HUES64 (cell line): Measurements from ENCODE around the gene DLG2.

Experiments
- H3K27ac ChIP-seq: 2 replicates; pipeline ENCODE4 v1.7.0; 2013; ENCODE audit warnings: low read depth, low read length, inconsistent platforms
- H3K27me3 ChIP-seq: 2 replicates; pipeline ENCODE4 v1.6.1; 2013; ENCODE audit warnings: mild to moderate bottlenecking, low read length; ENCODE audit not compliant: insufficient read depth
- H3K36me3 ChIP-seq: 2 replicates; pipeline ENCODE4 v1.6.1; 2013; ENCODE audit warnings: mild to moderate bottlenecking, low read length; ENCODE audit not compliant: insufficient read depth
- H3K4me1 ChIP-seq: 2 replicates; pipeline ENCODE4 v1.6.1; 2013; ENCODE audit warnings: mild to moderate bottlenecking, low read length, moderate library complexity; ENCODE audit not compliant: insufficient read depth
- H3K4me3 ChIP-seq: 2 replicates; pipeline ENCODE4 v1.5.1; 2013; ENCODE audit warnings: mild to moderate bottlenecking, low read length, moderate library complexity
- H3K9ac ChIP-seq: 2 replicates; pipeline ENCODE4 v1.6.1; 2013; ENCODE audit warnings: mild to moderate bottlenecking, low read depth, low read length
- H3K9me3 ChIP-seq: 2 replicates; pipeline ENCODE4 v1.6.1; 2013; ENCODE audit warnings: low read depth, low read length; ENCODE audit not compliant: insufficient read depth
- WGBS: fragments of 150-250, 120-280 bp; methylation state at CpG from one replicate; pipeline ENCODE4 v1.1.7; 2013; ENCODE audit warnings: missing lambda C conversion rate; 5-methylcytosine and 5-hydroxymethylcytosine counted together

The DLG2 gene

DNA sequence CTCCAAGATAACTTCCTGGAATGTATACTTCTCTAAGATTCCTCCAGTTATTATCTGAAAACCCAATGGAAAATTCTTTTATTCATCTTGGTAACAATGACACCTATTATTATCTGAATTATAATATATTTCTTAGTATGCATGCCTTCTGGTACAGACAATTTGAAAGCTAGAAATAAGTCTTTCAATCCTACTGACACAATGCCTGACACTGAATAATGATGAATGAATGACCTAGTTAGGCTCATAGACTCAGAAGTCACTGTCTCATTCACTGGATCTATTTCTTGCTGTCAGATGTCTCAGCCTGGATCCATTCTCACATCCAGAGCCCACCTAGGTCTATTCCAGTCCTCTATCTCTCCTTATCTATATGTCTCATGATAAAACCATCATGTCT lies 1214.3 kb downstream of the DLG2 start:
- Histone ChIP-seq H3K9me3 (no peaks in the 10 kb centered on the region), H3K27ac (no peak overlapping the region), H3K4me3 (no peak overlapping the region), H3K9ac (no peak overlapping the region), H3K4me1 (peaks cover 18% of the 10 kb centered on the region), H3K27me3 (no peaks in the 10 kb centered on the region), H3K36me3 (no peaks in the 10 kb centered on the region)

DNA sequence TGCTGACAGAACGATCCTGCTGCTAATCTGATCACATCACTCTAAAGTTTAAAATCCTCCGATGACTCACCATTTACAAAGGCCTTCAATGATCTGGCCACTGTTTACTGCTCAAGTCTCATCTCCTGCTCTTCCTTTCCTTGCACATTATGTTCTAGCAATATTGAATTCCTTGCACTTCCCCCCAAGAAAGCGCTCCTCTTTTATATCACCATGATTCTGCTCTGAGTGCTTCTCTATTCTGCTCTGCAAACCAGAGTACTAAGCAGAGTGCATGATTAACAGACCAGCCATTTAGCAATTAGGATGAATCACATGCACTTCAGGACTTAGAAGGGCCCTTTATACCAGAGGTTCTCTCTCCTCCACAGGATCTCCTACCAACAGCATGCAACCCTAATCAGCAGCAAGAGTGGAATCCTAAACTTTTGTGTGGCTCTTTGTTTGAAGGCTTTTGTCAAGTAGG lies 1218.2 kb downstream of the DLG2 start:
- H3K4me3 ChIP-seq = no peak overlapping the region
- H3K27me3 ChIP-seq = no peaks in the 10 kb centered on the region
- no peaks in the 10 kb centered on the region for H3K9me3 ChIP-seq
- no peak overlapping the region for H3K9ac ChIP-seq
- no peak overlapping the region for H3K27ac ChIP-seq
- 89% methylated on average over 3 of the region's 3 CpGs for WGBS
- H3K4me1 ChIP-seq = peaks cover 18% of the 10 kb centered on the region
- H3K36me3 ChIP-seq = no peaks in the 10 kb centered on the region

DNA sequence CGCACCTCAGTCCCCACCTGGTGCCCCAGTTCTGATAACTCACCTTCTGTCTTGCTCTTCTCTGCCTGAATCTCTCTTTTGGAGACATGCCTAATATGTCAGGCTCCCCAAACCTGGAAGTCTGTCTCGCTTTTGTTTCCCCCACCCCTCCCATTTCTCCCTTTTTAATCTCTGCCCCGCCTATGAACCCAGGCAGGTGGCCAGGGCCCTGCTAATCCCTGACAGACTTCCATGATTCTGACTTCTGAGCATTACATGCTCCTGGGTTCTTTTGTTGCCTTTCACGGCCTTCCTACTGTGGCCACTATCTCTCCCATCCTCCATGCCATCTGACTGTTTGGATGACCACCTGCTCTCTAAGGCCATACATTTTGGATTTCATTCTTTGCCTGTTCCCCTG lies 1220.1 kb downstream of the DLG2 start:
- H3K36me3 ChIP-seq = no peaks in the 10 kb centered on the region
- H3K4me3 ChIP-seq = no peak overlapping the region
- no peak overlapping the region for H3K9ac ChIP-seq
- no peak overlapping the region for H3K27ac ChIP-seq
- no peaks in the 10 kb centered on the region for H3K9me3 ChIP-seq
- H3K27me3 ChIP-seq = no peaks in the 10 kb centered on the region
- 87% methylated on average over 4 of the region's 4 CpGs for WGBS
- H3K4me1 ChIP-seq = peaks cover 18% of the 10 kb centered on the region

DNA sequence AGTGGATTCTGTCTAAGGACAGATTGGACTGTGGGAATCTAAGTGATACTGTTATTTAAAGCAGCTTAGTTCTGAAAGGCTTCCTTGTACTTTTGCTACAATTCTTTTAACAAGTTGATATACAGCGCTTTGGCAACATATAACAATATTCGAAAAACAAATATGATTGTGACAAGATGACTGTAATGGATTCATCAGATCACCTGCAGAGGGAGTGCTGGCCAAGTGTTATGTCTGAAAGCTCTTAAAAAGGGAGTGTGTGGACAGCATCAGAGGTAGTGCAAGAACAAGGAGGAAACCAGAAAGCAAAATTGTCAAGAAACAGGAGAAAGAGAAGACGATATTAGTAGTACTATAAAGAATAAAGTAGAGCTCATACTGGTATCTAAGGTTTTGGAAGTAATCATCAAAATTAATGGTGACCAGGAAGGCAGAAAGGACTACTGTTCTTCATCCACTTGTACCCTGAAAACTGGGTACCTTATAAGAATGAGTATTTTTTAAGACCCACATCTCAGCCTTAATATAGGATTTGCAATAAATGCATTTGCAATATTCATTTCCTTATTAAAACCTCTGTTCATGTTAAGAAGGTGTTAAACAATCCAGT lies 1229.0 kb downstream of the DLG2 start:
- Histone ChIP-seq H3K27ac (no peak overlapping the region), H3K27me3 (no peaks in the 10 kb centered on the region), H3K36me3 (no peaks in the 10 kb centered on the region), H3K9me3 (no peaks in the 10 kb centered on the region), H3K4me1 (peaks cover 12% of the 10 kb centered on the region; the same call in 1 of the 2 replicates), H3K9ac (no peak overlapping the region), H3K4me3 (no peak overlapping the region)
- 88% methylated on average over 3 of the region's 3 CpGs for WGBS

DNA sequence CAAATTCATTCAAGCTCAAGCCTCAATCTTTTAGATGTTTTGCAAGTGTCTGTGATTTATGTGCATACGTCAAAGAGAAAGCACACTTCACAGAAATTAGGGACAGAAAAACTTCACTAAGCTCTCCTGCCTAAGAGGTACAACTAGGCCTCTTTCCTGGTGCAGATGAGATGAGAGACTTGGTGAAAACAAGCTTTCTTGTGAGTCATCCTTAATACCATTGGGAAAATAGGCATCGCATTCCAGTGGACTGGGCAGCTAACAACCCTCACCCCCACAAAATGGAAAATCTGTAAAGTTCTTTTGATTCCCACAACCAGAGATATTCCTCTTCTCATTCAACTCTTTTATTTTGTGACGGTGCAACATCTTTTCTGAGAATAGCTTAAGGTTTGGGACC lies 1230.6 kb downstream of the DLG2 start:
- Histone ChIP-seq H3K9ac (no peak overlapping the region), H3K4me3 (no peak overlapping the region), H3K27ac (no peak overlapping the region), H3K4me1 (peaks cover 12% of the 10 kb centered on the region; the same call in 1 of the 2 replicates), H3K27me3 (no peaks in the 10 kb centered on the region), H3K36me3 (no peaks in the 10 kb centered on the region), H3K9me3 (no peaks in the 10 kb centered on the region)
- WGBS = 96% methylated on average over 3 of the region's 3 CpGs

DNA sequence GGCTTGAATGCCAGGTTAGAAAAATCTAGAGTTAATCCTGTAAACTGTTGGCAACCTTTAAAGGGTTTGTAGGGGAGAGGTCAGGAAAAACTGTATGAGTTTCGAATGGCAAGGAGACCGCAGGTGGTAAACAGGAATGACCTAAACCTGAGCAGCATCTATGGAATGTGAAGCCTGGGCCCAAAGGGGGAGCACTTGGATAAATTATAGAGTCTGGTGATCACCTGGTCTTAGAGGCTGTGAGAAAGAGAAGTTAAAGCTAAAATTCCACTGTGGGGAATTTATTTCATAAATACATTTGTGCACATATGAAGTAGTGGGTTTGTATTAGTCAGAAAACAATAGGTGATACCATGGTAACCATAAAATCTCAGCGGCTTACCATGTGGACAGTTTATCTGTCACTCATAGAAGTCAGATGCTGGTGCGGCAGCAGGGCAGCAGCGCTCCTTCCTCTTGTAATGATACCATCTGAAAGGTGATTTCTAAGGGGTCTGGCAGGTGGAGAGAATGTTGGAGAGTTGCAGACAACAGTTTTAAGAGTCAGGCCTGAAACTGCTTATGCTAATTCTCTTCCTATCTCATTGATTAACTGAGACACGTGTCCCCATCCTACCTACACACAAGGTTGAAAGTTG lies 1236.6 kb downstream of the DLG2 start:
- Histone ChIP-seq H3K4me3 (no peak overlapping the region), H3K27ac (no peak overlapping the region; the same call in 1 of the 2 replicates), H3K36me3 (no peaks in the 10 kb centered on the region), H3K9ac (no peak overlapping the region), H3K27me3 (no peaks in the 10 kb centered on the region), H3K9me3 (no peaks in the 10 kb centered on the region), H3K4me1 (peaks cover 10% of the 10 kb centered on the region)
- 71% methylated on average over 5 of the region's 6 CpGs for WGBS

DNA sequence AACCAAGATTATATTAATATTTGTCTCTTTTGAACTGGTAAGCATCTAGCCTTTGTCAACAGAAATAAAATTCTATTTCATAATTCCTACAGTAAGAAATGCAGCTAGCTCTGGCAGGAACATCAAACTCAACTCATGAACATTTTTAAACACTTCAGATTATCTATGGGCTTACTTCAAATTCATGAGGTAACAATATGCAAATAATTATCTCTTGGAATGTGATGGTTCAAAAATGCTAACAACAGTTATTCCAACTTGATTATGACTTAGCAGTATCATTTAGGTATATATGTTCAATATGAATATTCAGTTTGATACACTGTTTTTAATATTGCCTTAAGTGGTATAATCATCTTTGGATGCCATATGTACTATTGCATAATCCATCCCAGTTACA lies 1237.4 kb downstream of the DLG2 start:
- Histone ChIP-seq H3K4me3 (no peak overlapping the region), H3K4me1 (peaks cover 7% of the 10 kb centered on the region), H3K9ac (no peak overlapping the region), H3K36me3 (no peaks in the 10 kb centered on the region), H3K27ac (no peak overlapping the region), H3K27me3 (no peaks in the 10 kb centered on the region), H3K9me3 (no peaks in the 10 kb centered on the region)

DNA sequence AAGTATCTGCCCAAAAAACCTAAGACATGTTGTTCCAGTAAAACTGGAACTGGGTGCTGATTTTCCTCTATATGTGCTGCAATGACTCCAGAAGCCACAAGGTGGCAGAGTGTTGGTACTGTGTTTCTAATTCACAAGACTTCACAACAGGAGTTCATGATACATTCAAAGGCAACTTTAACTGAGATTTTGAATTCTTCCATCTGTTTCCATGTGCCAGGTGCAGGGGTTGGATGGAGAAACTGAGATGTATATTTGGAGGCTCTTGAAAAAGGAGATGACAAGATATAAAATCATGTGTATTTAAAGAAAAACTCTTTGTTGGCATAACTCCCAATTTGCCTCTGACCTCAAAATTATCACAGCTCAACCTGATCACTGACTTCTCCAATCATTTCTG lies 1242.4 kb downstream of the DLG2 start:
- H3K4me1 ChIP-seq = no peaks in the 10 kb centered on the region
- H3K27ac ChIP-seq = no peak overlapping the region
- H3K36me3 ChIP-seq = no peaks in the 10 kb centered on the region
- no peaks in the 10 kb centered on the region for H3K27me3 ChIP-seq
- no peak overlapping the region for H3K4me3 ChIP-seq
- H3K9ac ChIP-seq = no peak overlapping the region
- H3K9me3 ChIP-seq = no peaks in the 10 kb centered on the region

DNA sequence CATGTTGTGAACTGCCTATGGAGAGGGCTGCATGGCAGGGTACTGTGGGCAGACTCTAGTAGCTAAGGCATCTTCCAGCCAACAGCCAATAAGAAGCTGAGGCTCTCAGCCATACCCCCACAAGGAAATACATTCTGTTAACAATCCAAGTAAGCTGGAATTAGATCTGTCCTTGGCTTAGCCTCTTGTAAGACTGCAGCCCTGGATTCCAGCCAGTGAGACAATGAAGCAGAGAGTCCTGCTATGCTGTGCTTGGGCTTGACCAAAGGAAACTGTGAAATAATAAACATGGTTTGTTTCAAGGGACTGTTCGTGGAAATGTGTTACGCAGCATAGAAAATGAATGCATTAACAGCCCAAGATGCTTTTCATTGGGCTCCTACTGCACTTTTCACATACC lies 1243.6 kb downstream of the DLG2 start:
- Histone ChIP-seq H3K9me3 (no peaks in the 10 kb centered on the region), H3K27ac (no peak overlapping the region), H3K9ac (no peak overlapping the region), H3K4me3 (no peak overlapping the region), H3K36me3 (no peaks in the 10 kb centered on the region), H3K27me3 (no peaks in the 10 kb centered on the region), H3K4me1 (no peaks in the 10 kb centered on the region)
- 95% methylated on average over 2 of the region's 2 CpGs for WGBS

DNA sequence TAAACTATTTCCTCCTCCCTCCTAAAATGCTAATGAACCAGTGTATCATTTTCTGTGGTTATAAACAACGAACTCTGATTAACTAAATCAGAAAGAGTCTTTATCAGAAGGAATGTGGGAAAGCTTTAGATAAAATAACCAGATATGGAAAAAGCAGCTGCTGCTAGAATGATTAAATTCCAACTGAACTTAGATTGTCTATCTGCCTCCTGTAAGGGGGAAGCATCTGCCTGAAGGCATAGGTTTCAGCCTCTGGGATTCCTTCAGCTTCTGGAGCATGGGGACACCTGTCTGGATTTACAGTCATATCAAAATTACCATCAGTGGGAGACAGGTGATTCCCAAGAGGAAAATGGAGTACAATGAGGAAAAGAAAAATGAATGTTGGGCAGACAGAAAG lies 1245.5 kb downstream of the DLG2 start:
- 100% methylated on average over 1 of the region's 1 CpG for WGBS
- Histone ChIP-seq H3K27me3 (no peaks in the 10 kb centered on the region), H3K9ac (no peak overlapping the region), H3K27ac (no peak overlapping the region), H3K9me3 (no peaks in the 10 kb centered on the region), H3K4me3 (no peak overlapping the region), H3K36me3 (no peaks in the 10 kb centered on the region), H3K4me1 (no peaks in the 10 kb centered on the region)

DNA sequence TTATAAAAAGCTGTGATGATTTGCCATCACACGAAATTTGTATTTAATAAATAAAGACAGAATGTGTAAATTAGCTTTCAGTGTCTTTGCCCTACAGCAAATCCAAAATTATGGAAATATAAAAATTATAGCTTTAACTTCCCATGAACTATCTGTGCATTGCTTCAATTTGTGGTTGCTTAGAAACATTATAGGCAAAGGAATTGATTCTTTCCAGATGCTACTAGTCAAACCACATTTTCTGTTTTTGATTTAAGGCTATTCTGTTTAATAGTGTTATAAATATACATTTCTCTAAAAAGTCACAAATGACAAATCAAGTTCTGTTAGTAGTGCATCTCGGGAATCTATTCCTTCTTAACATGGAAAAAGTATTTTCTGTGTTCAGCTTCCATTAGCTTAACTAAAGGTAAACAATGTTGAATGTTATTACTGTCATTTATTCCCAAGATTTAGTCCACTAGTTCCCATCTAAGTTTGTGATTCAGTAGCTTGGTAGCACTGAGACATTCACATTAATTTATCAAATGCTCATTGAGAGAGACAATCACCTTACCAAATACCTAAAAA lies 1254.7 kb downstream of the DLG2 start:
- no peak overlapping the region for H3K4me3 ChIP-seq
- H3K36me3 ChIP-seq = no peaks in the 10 kb centered on the region
- no peaks in the 10 kb centered on the region for H3K27me3 ChIP-seq
- no peaks in the 10 kb centered on the region; the same call in 1 of the 2 replicates for H3K4me1 ChIP-seq
- H3K9ac ChIP-seq = no peak overlapping the region
- H3K27ac ChIP-seq = no peak overlapping the region
- WGBS = 80% methylated on average over 1 of the region's 2 CpGs
- no peaks in the 10 kb centered on the region for H3K9me3 ChIP-seq
